Hypothalamus (tissue), 51 donors: ENCODE results near the gene MYL6B.
A peak's percentile ranks its signal among the peaks of the same experiment; 100 is the strongest.
"Not testable (repeated sequence)": the region's sequence is repeated elsewhere in the genome, so short reads cannot be mapped to it uniquely, and the experiment has no call there.

Experiments used
- DNase-seq, 51 donors: peaks; one replicate each; lab custom pipeline; 2025; lab: John Stamatoyannopoulos, UW

MYL6B gene

GRCh38 chr12:56151672-56152131 lies 685 bp upstream of the MYL6B start:
- peak in 11 of 51 donors; percentile 12 to 59 (median 32) for DNase-seq

- DNase-seq, result peak in 2 of 51 donors; percentile 2 to 26
Observed at GRCh38 chr12:56152756-56153677, 630 bp downstream of the MYL6B start.

- no peak for DNase-seq
Observed at GRCh38 chr12:56153678-56154065, 1.3 kb downstream of the MYL6B start.

GRCh38 chr12:56154246-56154771 lies 1.9 kb downstream of the MYL6B start:
- DNase-seq, result no peak

- DNase-seq, result no peak
Observed at GRCh38 chr12:56154818-56155217, 2.4 kb downstream of the MYL6B start.

- DNase-seq, result no peak
Observed at GRCh38 chr12:56155256-56155845, 3.0 kb downstream of the MYL6B start.

GRCh38 chr12:56156464-56157200 lies 4.2 kb downstream of the MYL6B start:
- DNase-seq, result not testable (repeated sequence)

- DNase-seq, result peak in 37 of 51 donors; percentile 12 to 80 (median 56)
Observed at GRCh38 chr12:56157201-56158028, 5.0 kb downstream of the MYL6B start.

- DNase-seq, result peak; percentile 33 to 99 (median 92)
Observed at GRCh38 chr12:56158029-56158925, 5.9 kb downstream of the MYL6B start, which contains the start of gene MYL6. Gene MYL6, plus strand, starts transcription at chr12:56158359. Its CDS starts 43 bp downstream, at chr12:56158402.

GRCh38 chr12:56158926-56159461 lies 6.6 kb downstream of the MYL6B start:
- DNase-seq, result peak in 33 of 51 donors; percentile 5 to 54 (median 25)

- DNase-seq, result no peak
Observed at GRCh38 chr12:56159482-56160192, 7.2 kb downstream of the MYL6B start.

GRCh38 chr12:56160193-56160763 lies 7.9 kb downstream of the MYL6B start:
- peak in 1 of 51 donors; percentile 9 for DNase-seq

GRCh38 chr12:56160894-56161689 lies 8.7 kb downstream of the MYL6B start:
- no peak for DNase-seq

GRCh38 chr12:56161690-56162351 lies 9.4 kb downstream of the MYL6B start:
- DNase-seq, result no peak

GRCh38 chr12:56162468-56163290 lies 10.3 kb downstream of the MYL6B start:
- no peak for DNase-seq
